Measurements from ENCODE around the gene HTT. TPM values are rescaled to one million over a fixed set of nuclear protein-coding genes. Genes with fewer than 3 reads are reported as not detected.
"Not testable (repeated sequence)": the region's sequence is repeated elsewhere in the genome, so short reads cannot be mapped to it uniquely, and the experiment has no call there.

Gene HTT
- total and polyA plus RNA-seq, 2 experiments from 2014 or later, result 11.4 to 38.6 TPM

- no peak overlapping the region for H3K4me3 ChIP-seq
- H3K9me3 ChIP-seq (ENCODE audit: low read depth), result no peaks in the 10 kb centered on the region
- TF ChIP-seq, protein P1, sequence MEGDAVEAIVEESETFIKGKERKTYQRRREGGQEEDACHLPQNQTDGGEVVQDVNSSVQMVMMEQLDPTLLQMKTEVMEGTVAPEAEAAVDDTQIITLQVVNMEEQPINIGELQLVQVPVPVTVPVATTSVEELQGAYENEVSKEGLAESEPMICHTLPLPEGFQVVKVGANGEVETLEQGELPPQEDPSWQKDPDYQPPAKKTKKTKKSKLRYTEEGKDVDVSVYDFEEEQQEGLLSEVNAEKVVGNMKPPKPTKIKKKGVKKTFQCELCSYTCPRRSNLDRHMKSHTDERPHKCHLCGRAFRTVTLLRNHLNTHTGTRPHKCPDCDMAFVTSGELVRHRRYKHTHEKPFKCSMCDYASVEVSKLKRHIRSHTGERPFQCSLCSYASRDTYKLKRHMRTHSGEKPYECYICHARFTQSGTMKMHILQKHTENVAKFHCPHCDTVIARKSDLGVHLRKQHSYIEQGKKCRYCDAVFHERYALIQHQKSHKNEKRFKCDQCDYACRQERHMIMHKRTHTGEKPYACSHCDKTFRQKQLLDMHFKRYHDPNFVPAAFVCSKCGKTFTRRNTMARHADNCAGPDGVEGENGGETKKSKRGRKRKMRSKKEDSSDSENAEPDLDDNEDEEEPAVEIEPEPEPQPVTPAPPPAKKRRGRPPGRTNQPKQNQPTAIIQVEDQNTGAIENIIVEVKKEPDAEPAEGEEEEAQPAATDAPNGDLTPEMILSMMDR (IDR thresholded peaks at IDR 0.05; ENCODE audit: low read depth, low read length), result no peak
- no peak overlapping the region for H3K27ac ChIP-seq
- no peaks in the 10 kb centered on the region for H3K27me3 ChIP-seq
- peaks cover 4% of the 10 kb centered on the region for H3K4me1 ChIP-seq (ENCODE audit: low read depth)
- no peaks in the 10 kb centered on the region for H3K36me3 ChIP-seq
- DNase-seq (ENCODE audit: low read depth in 1 of 2, low spot score in 1 of 2), result no peak
Measured at GRCh38 chr4:3082925-3083515, 8.5 kb downstream of the HTT start.

- Histone ChIP-seq H3K4me3 (no peak overlapping the region), H3K27me3 (no peaks in the 10 kb centered on the region), H3K36me3 (no peaks in the 10 kb centered on the region), H3K9me3 (ENCODE audit: low read depth) (no peaks in the 10 kb centered on the region), H3K4me1 (ENCODE audit: low read depth) (peaks cover 4% of the 10 kb centered on the region), H3K27ac (no peak overlapping the region)
- no peak for DNase-seq (ENCODE audit: low read depth in 1 of 2, low spot score in 1 of 2)
- TF ChIP-seq, protein P1 (IDR thresholded peaks at IDR 0.05; ENCODE audit: low read depth, low read length), result no peak
Measured at GRCh38 chr4:3083732-3084131, 9.3 kb downstream of the HTT start.

DNA sequence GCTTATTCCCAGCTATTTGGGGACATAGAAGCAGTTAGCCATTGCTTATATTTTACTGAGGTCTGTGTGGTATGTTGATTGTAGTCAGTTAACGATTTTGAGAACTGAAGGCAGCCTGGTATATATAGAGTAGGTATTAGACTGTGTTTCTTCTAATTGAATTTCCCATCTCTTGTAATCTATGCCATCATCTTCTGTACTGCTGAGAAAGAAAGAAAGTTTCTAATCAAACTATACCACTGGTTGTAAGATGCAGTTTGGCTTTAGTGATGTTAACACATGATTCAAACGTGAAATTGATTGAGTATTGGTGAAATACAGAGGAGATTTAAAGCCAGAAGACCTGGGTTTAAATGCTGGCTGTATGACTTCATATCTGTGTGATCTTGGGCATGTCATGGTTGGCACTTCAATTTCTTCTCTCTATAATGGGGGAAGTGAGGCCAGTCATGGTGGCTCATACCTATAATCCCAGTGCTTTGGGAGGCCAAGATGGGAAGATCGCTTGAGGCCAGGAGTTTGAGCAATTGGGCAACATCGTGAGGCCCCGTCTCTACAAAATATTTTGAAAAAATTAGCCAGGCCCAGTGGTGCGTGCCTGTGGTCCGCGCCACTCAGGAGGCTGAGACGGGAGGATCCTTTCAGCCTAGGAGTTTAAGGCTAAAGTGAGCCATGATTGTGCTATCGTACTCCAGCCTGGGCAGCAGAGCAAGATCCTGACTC is 11.6 kb downstream of the HTT start:
- no peak for DNase-seq (ENCODE audit: low read depth in 1 of 2, low spot score in 1 of 2)
- no peak overlapping the region for H3K4me3 ChIP-seq
- no peaks in the 10 kb centered on the region for H3K36me3 ChIP-seq
- TF ChIP-seq, protein P1 (IDR thresholded peaks at IDR 0.05; ENCODE audit: low read depth, low read length), result no peak
- no peaks in the 10 kb centered on the region for H3K9me3 ChIP-seq (ENCODE audit: low read depth)
- no peaks in the 10 kb centered on the region for H3K4me1 ChIP-seq (ENCODE audit: low read depth)
- H3K27me3 ChIP-seq, result no peaks in the 10 kb centered on the region
- no peak overlapping the region for H3K27ac ChIP-seq

- Histone ChIP-seq H3K4me3 (no peak overlapping the region), H3K27ac (no peak overlapping the region), H3K4me1 (ENCODE audit: low read depth) (peaks cover 5% of the 10 kb centered on the region), H3K36me3 (no peaks in the 10 kb centered on the region), H3K27me3 (no peaks in the 10 kb centered on the region), H3K9me3 (ENCODE audit: low read depth) (no peaks in the 10 kb centered on the region)
- DNase-seq (ENCODE audit: low read depth in 1 of 2, low spot score in 1 of 2), result no peak
- TF ChIP-seq, protein P1 (IDR thresholded peaks at IDR 0.05; ENCODE audit: low read depth, low read length), result no peak
Measured at GRCh38 chr4:3087115-3087797, 12.8 kb downstream of the HTT start.

DNA sequence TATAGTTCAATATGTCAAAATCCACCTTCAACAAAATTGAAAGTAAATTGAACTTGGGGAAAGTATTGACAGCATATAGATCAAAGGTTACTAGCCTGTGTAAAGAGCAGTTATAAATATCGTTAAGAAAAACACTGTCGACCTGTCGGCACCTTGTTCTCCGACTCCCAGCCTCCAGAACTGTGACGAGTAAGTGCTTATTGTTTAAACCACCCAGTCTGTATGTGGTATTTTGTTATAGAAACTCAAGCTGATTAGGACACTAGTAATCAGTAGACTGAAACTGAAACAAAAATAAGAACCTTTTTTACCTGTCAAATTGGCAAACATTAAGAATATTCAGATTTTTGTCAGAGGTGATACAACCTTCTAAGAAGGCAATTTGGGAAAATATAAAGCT is 17.0 kb downstream of the HTT start:
- H3K36me3 ChIP-seq, result peaks cover 3% of the 10 kb centered on the region
- peaks cover 5% of the 10 kb centered on the region for H3K4me1 ChIP-seq (ENCODE audit: low read depth)
- no peaks in the 10 kb centered on the region for H3K27me3 ChIP-seq
- no peak overlapping the region for H3K4me3 ChIP-seq
- no peak for DNase-seq (ENCODE audit: low read depth in 1 of 2, low spot score in 1 of 2)
- H3K27ac ChIP-seq, result no peak overlapping the region
- TF ChIP-seq, protein P1 (IDR thresholded peaks at IDR 0.05; ENCODE audit: low read depth, low read length), result no peak
- no peaks in the 10 kb centered on the region for H3K9me3 ChIP-seq (ENCODE audit: low read depth)

DNA sequence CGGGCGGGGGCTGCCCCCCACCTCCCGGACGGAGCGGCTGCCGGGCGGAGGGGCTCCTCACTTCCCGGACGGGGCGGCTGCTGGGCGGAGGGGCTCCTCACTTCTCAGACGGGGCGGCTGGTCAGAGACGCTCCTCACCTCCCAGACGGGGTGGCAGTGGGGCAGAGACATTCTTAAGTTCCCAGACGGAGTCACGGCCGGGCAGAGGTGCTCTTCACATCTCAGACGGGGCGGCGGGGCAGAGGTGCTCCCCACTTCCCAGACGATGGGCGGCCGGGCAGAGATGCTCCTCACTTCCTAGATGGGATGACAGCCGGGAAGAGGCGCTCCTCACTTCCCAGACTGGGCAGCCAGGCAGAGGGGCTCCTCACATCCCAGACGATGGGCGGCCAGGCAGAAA is 20.2 kb downstream of the HTT start:
- not testable (repeated sequence) for H3K27me3 ChIP-seq; H3K27ac ChIP-seq; H3K9me3 ChIP-seq (ENCODE audit: low read depth); DNase-seq (ENCODE audit: low read depth in 1 of 2, low spot score in 1 of 2); H3K4me3 ChIP-seq; H3K36me3 ChIP-seq
- H3K4me1 ChIP-seq (ENCODE audit: low read depth), result peaks cover 11% of the 10 kb centered on the region
